ENCODE results near the gene BNC2. TPM values are rescaled to one million over a fixed set of nuclear protein-coding genes. Genes with fewer than 3 reads are reported as not detected.

Gene BNC2
- total RNA-seq, 2 experiments from 2014 or later: not detected

DNA sequence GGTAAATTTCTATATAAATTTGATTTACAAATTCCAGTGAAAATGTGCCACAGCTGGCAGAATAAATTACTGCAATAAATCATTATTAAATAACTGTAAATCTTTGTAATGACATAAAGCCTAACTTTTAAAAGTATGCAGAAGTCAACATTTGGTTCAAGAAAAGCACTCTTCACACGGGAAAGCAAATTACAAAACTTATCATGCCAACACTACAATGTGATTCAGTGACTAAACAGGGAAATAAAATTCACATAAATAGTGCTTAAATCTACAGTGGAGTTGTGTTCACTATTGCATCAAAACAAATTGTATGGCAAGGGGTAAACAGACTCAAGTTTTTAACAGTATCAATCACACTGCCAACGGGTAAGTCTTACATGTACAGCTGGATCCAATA, 117.2 kb downstream of the BNC2 start:
- no peaks in the 10 kb centered on the region for H3K9me3 ChIP-seq (ENCODE audit: low read length)
- H3K79me2 ChIP-seq (ENCODE audit: insufficient read depth, low read depth, low read length): no peaks in the 10 kb centered on the region
- no peaks in the 10 kb centered on the region for H4K20me1 ChIP-seq (ENCODE audit: insufficient read depth, low read length)
- BruUV-seq (replicated peaks): no TSS peak
- H3K36me3 ChIP-seq (ENCODE audit: insufficient read depth, low read length): no peaks in the 10 kb centered on the region
- intact Hi-C loops (cut with micrococcal nuclease; ENCODE audit: unreplicated experiment): no loop called here
- no peak overlapping the region for H3K4me2 ChIP-seq (ENCODE audit: low read length)
- H3K27ac ChIP-seq (ENCODE audit: low read depth, low read length, poor library complexity, severe bottlenecking): no peak overlapping the region
- H3K4me1 ChIP-seq (ENCODE audit: insufficient read depth, low read length, poor library complexity, severe bottlenecking): no peaks in the 10 kb centered on the region
- no peak overlapping the region for H3K4me3 ChIP-seq (ENCODE audit: low read depth, low read length, poor library complexity, severe bottlenecking)
- no peak for TF ChIP-seq EZH2phosphoT487 (IDR thresholded peaks at IDR 0.05; ENCODE audit: borderline replicate concordance, low read depth, low read length)
- no peak for TF ChIP-seq CTCF (conservative IDR thresholded peaks at IDR 0.05; ENCODE audit: low read length)
- H3K9me2 ChIP-seq (ENCODE audit: insufficient read depth, low read length): no peaks in the 10 kb centered on the region
- H2AFZ ChIP-seq (ENCODE audit: low read length): no peak overlapping the region
- CTCF ChIA-PET (ENCODE audit: unreplicated experiment): interaction anchor here (0.6 kb wide), 1 partner anchor 145 kb away, joined by 5 read pairs; no protein-coding TSS in a partner anchor
- no peak for DNase-seq (ENCODE audit: low spot score)
- POLR2A ChIA-PET: interaction anchor here (0.7 kb wide), 1 partner anchor 8 kb away, joined by 3 read pairs; no protein-coding TSS in a partner anchor

DNA sequence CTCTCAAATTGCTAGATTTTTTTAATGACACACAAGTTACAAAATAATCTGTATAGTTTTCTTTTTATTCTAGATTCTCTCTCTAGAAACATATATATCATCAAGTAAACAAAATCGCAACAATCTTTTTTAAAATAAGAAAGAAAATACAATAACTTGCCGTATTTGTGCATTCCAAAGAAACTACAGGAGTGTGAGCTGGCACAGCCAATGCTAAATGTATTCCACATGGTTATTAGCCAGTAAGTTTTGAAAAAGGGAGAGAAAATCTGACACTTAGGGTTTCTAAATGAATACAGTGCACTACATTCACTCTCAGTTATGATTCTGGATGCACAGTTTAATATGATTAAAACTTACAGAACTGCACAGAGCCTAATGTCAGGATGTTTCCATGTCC, 117.9 kb downstream of the BNC2 start:
- Histone ChIP-seq H3K79me2 (ENCODE audit: insufficient read depth, low read depth, low read length) (no peaks in the 10 kb centered on the region), H4K20me1 (ENCODE audit: insufficient read depth, low read length) (no peaks in the 10 kb centered on the region), H3K36me3 (ENCODE audit: insufficient read depth, low read length) (no peaks in the 10 kb centered on the region), H3K9me3 (ENCODE audit: low read length) (no peaks in the 10 kb centered on the region), H3K9me2 (ENCODE audit: insufficient read depth, low read length) (no peaks in the 10 kb centered on the region), H3K4me1 (ENCODE audit: insufficient read depth, low read length, poor library complexity, severe bottlenecking) (no peaks in the 10 kb centered on the region), H3K4me2 (ENCODE audit: low read length) (no peak overlapping the region), H3K4me3 (ENCODE audit: low read depth, low read length, poor library complexity, severe bottlenecking) (no peak overlapping the region), H2AFZ (ENCODE audit: low read length) (no peak overlapping the region), H3K27ac (ENCODE audit: low read depth, low read length, poor library complexity, severe bottlenecking) (no peak overlapping the region)
- ChIA-PET POLR2A (interaction anchor here (0.7 to 1.3 kb wide), 2 partner anchors 8 to 12 kb away, joined by 3 read pairs; no protein-coding TSS in a partner anchor), CTCF (ENCODE audit: unreplicated experiment) (no interaction called here)
- TF ChIP-seq EZH2phosphoT487 (IDR thresholded peaks at IDR 0.05; ENCODE audit: borderline replicate concordance, low read depth, low read length) (no peak), CTCF (conservative IDR thresholded peaks at IDR 0.05; ENCODE audit: low read length) (no peak)
- no peak for DNase-seq (ENCODE audit: low spot score)
- no TSS peak for BruUV-seq (replicated peaks)
- intact Hi-C loops (cut with micrococcal nuclease; ENCODE audit: unreplicated experiment): no loop called here

GRCh38 chr9:16750553-16750952, 119.9 kb downstream of the BNC2 start:
- BruUV-seq (replicated peaks): no TSS peak
- no peaks in the 10 kb centered on the region for H3K9me2 ChIP-seq (ENCODE audit: insufficient read depth, low read length)
- H3K4me2 ChIP-seq (ENCODE audit: low read length): no peak overlapping the region
- no peaks in the 10 kb centered on the region for H3K79me2 ChIP-seq (ENCODE audit: insufficient read depth, low read depth, low read length)
- no peaks in the 10 kb centered on the region for H4K20me1 ChIP-seq (ENCODE audit: insufficient read depth, low read length)
- no peak for DNase-seq (ENCODE audit: low spot score)
- H3K4me3 ChIP-seq (ENCODE audit: low read depth, low read length, poor library complexity, severe bottlenecking): no peak overlapping the region
- H3K9me3 ChIP-seq (ENCODE audit: low read length): no peaks in the 10 kb centered on the region
- no peaks in the 10 kb centered on the region for H3K36me3 ChIP-seq (ENCODE audit: insufficient read depth, low read length)
- no peak for TF ChIP-seq EZH2phosphoT487 (IDR thresholded peaks at IDR 0.05; ENCODE audit: borderline replicate concordance, low read depth, low read length)
- intact Hi-C loops (cut with micrococcal nuclease; ENCODE audit: unreplicated experiment): no loop called here
- ChIA-PET CTCF (ENCODE audit: unreplicated experiment) (no interaction called here), POLR2A (no interaction called here)
- no peaks in the 10 kb centered on the region for H3K4me1 ChIP-seq (ENCODE audit: insufficient read depth, low read length, poor library complexity, severe bottlenecking)
- H3K27ac ChIP-seq (ENCODE audit: low read depth, low read length, poor library complexity, severe bottlenecking): no peak overlapping the region
- no peak overlapping the region for H2AFZ ChIP-seq (ENCODE audit: low read length)

All from OCI-LY7 (cell line).